Purkinje cell (primary cell): ENCODE results near the gene PAQR3. TPM values are rescaled to one million over a fixed set of nuclear protein-coding genes. Genes with fewer than 3 reads are reported as not detected.

Source experiments
- polyA plus RNA-seq: library from polyadenylated mRNA; unstranded; fragments of >200 nt; fragmentation: Nextera tagmentation; gene quantifications from 2 replicates; pipeline ENCODE4 v1.2.1, GENCODE V29; 2014

Gene PAQR3
- 38.4 and 44.6 TPM in 2 replicates for polyA plus RNA-seq

GRCh38 chr4:78938868-78939666 is at the start of gene PAQR3:
PAQR3 (minus strand) TSS chr4:78939438; CDS start chr4:78939224, 214 bp downstream.

Other genes with a start within 250 kb of the PAQR3 start
- 9.8 and 13.0 TPM in 2 replicates for gene BMP2K, start 163.1 kb downstream of the PAQR3 start, polyA plus RNA-seq